CD4-positive, alpha-beta T cell treated with Interleukin-10 for 1 hour (primary cell): ENCODE results near the gene KCNQ1.

Experiments used
- DNase-seq: peaks from one replicate; pipeline ENCODE4 v3.0.0-alpha.2; 2020

Gene KCNQ1

DNA sequence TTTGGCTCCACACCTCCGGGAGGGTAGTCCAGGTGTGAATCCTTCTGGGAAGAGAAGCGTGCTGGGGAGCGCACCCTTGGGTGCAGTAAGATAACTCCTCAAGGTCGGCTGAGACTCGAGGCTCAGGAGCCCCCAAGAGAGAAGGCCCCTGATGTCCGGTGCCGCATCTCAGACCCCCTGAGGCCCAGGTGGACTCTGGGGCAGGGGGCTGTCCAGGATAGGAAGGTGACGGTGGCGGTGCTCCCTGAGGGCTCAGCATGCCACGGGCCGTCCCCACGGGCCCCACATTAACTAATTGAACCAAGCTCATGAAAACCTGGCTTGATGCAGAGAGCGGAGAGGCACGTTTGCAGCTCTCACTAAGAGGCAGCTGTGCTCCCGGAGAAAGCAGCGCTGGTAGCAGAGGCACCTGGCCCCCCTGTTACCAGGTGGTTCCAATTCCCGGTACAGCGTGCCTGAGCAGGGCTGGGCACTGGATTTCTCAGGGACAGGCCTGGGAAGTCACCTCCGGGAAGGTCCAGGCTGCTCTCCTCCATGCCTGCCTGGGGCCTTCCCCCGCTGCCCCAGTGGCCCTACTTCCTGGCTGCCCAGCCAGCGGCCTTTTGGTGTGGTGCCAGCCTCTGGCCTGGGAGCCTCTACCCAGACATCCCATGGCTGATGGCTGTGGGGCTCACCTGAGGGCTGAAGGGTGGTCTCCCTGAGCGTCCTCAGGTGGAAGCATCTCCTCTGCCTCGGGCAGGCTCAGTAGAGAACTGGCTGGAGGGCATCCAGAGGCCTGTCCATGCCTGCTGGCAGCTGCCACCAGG, 1.1 kb downstream of the KCNQ1 start:
- DNase-seq, result no peak

DNA sequence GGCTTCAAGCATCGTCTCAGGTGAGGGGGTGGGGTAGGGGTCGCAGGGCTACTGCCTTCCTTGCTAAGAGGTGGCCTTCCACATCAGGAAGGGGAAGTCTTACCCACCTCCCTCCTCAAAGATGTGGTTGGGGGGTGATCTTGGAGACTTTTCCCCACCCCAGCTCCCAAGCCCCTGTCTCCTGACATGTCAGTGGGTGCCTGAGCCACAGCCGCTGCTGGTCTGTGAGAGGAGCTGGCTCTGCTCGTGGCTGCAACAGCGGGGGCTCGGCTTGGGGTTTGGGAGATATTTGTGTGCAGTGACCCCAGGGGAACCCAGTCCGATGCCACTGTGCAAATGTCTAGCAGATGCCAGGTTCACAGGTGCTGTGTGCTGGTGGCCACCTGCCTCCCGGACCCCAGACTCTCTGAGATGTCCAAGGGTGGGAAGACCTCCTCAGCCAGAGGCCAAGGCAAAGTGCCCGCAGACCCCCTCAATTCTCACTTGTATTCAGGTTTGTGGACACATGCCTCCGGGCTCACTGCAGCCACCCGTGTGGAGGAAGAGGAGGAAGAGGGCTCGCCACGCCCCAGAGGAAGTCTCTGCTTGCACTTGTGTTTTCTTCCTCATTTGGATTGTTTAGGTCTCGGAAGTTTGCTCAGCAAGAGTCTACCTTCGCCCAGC, 1.9 kb downstream of the KCNQ1 start:
- DNase-seq, result peak; percentile 17

DNA sequence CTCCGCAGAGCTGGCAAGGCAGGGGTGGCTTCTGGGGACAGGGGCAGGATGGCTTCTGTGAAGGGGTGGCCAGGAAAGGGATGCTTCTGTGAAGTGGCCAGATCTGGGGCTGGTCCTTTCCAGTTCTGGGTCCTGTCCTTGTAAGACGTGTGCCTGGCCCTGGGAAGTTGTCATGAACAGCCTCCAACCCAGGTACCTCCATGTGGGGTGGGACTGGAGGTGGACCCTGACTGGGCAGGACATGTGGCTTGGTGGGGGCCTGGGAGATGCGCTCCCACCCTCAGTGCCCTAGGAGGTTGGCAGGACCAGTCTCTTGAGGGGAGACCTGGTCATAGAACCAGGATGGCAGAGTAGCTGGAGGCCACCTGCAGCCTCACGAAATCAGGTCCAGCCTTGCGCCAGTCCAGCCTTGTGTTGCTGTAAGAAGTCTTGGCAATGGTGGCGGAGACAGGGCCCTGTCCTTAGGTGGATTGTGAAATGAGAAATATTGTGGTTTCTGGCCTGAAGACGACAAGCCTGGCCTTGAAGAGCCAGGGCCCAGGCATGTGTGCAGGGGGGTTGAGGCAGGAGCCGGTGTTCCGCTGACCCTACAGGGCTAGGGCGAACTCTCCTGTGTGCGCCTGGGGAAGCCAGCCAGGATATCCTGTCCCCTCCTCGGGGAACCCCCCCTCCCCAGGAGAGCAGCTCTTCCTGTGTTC, 2.6 kb downstream of the KCNQ1 start:
- no peak for DNase-seq

DNA sequence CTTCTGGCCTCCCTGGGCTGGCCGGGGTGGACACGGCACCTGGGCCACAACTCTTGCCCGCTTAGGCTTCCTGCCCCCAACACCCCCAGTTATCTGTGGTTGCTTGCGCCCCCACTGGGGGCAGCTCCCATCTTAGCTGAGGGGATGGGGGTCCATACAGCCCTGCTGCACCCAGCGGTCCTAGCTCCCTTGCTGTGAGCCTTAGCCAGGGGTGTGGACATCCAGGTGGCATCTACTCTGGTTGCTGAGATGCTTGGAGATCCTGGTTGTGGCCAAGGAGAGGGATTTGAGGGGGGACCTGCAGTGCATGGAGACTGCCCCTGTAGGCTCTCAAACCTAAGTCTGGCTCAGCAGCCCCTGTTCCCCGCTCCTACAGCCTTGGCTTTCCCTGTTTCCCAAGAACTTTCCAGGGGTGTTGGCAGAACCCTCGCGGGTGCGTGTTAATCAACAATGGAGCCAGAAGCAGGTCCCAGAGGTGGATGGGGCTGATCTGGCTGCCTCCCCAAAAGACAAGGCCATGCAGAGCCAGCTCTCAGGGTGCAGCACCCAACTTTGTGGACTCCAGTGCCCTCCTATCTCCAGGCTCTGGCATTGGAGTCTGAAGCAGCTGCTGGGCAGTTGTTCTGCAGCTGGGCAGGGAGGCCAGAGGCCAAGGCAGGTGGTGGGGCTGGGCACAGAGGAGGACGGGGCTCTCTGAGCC, 3.3 kb downstream of the KCNQ1 start:
- no peak for DNase-seq

DNA sequence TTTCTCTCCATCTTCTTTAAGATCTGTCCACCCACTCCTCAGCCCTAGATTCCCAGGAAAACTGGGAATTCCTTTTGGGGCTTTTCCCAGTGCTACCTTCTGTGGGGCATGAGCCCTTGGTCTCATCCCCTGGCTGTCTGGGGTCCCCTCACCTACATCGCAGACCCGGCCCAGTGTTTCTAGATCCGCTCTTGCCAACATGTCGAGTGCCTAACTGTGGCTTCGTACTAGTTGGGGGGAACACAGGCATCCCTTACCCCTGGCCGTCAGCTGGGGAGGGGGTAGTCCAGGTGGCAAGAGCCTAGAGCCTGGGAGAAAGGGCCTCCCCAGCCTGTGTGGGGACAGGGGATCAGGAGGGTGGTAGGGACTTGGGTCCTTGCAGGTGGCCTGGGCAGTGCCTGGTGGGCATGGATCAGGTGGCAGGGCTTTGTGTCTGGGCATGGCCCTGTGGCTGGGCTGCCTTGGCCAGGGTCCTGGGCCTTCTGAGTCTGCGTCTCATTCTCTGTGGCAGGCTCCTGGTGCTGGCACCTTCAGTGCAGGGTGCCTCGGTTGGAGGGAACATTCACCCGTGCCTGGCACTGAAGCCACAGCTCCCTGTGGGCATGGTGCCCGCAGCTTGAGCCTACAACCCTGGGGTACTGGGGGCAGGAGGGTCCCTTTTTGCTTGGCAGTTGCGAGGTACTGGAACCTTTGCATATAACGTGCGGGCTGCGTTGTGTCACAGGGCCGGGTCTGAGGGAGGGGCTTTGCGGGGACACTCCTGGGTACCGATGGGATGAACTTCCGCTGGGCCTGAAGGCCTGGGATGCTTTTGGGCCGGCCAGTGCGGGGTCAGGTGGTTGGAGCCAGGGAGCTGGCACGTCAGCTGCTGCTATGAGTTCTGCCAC, 4.1 kb downstream of the KCNQ1 start:
- no peak for DNase-seq

DNA sequence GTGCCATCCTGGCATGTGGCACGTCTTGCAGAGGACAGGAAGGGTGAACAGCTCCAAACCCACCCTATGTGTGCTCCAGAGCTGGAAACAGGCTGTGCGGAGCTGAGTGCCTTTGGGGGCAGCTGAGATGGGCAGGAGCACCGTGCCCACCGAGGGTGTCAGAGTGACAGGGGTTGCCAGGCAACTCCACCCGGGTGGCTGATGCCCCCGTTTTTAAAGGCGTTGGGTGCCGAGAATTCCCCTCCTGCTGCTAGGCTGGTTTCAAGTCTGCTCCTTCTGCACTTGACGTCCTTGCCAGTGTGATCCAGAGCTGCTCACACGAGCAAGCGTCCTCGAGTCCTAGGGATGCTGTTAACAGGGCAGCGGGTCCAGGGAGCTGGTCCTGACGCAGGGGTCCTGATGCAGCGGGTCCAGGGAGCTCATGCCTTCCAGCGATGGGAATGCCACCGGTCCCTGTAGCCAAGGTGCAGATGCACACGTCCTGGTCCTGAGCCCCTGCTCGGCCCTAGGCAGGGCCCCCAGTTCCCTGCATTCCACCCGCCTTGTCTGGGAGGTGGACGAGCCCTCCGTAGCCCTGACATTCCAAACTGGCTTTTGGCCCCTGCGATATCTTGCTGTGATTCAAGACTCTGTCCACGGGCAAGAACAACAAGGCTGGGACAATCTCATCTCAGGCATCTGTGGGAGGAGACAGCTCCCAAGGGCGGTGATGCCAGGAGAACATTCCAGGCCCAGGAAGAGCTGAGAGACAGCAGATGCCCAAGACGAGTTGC, 4.9 kb downstream of the KCNQ1 start:
- no peak for DNase-seq

DNA sequence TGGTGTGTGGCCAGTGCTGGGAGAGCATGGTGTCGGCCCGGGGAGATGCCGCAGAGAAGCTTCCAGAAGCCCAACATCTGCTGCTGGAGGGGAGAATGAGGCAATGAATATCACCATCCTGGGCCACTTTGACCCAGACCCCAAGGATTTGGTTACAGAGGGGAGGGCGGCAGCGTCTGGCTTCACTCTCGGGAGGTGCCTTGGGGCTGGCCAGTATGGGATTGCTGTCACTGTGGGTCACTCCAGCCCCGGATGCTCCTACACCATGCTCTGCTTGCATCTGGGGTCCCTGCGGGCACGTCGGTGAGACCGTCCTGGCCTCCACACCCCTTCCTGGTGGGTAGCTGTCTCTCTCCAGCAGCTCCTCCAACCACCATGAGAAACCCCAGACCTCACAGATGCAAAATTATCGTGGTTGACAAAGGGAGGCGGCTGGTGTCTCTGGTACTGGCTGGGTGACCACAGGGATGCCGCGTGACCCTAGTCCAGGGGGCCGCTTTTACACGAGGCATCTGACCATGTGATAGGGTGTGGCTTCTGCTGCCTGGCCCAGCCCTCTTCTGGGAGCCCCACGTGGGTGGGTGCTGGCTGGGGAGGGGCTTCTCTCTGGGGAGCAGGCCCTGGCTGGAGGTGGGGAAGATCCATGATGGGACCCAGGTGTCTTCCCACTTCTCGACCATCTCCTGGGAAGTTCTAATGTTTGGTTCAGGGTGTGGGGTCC, 5.7 kb downstream of the KCNQ1 start:
- DNase-seq, result no peak

DNA sequence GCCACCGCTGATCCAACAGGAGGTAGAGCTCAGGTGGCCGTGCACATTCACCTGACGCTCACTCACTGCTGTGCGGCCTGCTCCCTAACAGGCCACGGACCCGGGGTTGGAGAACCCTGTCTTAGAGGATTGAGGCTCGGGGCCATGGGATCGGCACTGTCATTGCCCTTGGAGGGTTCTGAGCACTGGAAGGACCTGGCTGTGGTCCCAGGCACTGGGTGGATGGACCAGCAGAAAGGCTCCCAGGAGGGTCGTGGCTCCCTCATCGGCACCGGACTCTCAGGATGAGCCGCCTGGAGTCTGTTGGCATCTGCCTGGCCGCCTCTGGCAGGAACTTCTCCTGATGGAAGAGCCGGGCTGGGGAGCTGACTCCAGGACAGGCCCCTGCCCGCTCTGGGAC, 6.5 kb downstream of the KCNQ1 start:
- DNase-seq, result no peak

DNA sequence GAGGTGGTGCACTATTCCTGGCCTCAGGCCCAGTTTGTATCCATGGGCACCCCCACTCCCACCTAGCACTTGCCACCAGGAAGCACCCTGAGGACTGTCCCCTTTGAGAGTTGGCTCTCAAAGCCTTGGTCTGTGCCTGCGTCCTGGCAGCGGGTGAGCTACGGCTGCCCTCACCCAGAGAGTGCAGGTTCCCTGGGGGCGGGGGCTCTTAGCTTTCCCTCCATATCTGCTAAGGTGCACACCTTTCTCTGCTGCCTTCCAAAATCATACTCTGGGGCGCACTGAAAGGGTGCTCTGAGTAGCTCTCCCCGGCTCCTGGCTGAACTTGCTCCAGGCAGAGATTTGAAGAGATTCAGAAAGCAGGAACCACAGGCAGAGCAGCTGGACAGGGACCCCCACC, 7.1 kb downstream of the KCNQ1 start:
- DNase-seq, result no peak

DNA sequence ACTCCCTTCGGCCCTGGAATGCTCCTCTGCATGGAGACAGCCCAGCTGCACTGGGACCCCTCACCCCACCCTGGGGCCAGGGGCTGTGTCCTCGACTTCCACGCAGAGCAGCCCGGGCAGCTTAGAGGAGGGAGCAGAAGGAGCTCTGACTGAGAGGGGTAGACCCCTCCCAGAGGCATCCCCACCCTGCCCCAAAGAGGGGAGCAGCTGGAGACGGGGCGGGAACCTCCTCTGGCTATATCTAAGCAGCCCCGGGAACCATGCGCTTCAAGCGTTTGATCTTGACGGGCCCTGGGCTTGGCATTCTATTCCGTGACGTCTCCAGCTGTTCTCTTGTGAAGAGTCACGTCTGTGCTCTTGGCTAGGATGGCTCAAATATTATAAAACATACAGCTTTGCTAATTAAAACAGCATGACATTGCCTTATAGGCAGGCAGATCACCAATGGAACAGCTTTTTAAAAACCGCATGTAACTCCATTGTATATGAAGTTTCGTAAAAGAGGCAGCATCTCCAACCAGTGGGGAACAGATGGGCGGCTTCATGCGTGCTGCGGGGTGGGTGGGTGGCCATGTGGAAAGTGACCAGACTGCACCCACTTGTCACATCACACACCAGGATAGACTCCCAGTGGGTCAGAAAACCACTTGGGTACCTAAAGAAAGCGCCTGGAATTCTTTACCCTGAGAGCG, 7.7 kb downstream of the KCNQ1 start:
- no peak for DNase-seq

DNA sequence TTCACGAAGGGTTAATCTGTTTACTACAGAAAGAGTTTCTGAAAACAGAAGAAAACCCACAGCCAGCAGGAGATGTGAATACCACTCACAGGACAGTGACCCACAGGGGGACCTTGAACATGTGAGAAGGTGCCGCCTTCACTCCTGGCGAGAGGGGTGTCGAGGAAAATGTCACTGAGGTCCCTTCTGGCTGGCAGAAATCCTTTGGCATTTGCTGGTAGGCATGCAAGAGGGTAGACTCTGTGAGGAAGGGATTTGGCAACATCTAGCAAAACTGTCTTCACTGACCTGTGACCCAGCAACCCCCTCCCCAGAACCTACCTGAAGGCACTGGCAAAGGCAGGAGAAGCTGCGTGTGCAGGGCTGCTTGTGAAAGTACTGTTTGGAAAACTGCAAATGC, 8.6 kb downstream of the KCNQ1 start:
- DNase-seq, result no peak

DNA sequence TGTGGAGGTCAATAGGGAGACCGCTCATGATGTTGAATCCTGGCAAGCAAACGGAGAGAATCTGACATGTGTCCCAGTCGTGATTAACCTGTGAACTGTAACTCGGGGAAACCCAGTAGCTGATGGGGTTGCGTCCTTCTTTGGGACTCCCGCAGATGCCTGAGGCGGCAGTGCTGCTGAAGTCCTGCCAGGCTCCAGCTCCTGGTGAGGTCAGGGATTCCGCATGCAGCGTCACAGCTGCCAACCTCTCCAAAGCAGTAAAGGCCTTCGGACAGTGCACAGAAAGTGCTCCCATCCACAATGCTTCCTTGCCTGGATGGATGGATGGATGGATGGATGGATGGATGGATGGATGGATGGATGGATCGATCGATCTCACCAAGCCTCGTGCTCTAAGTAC, 13.5 kb downstream of the KCNQ1 start:
- no peak for DNase-seq

DNA sequence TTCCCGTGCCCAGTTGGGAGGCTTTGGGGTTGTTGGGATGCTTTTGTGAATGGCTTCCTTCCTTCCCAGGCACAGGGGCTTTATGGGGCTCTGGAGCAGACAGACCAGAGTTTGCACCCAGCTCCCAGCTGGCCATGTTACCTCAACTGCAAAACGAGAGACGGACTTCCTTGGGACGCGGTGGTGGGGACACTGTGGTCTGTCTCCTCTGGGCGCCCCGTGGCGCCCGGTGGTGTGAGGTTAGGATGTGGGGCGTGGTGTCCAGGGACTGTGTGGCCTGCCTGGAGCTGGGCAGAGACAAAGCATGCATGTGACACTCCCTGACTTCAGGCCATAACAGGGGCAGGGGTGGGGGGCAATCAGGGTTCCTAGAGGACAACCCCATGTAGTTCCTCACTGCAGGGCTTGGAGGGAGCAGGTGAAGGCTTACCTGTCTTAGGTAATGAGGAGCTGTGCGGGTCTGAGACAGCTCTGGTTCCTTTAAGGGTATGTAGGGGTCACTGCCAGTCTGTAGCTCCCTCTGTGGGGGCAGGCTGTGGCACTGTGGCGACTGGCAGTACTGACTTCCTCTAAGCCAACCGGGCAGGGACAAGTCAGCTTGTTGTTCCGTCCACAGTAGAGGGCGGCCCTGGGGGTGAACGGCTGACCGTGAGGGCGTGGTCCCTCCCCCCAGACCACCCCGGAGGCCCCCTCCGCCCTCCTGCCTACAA, 14.4 kb downstream of the KCNQ1 start:
- no peak for DNase-seq

DNA sequence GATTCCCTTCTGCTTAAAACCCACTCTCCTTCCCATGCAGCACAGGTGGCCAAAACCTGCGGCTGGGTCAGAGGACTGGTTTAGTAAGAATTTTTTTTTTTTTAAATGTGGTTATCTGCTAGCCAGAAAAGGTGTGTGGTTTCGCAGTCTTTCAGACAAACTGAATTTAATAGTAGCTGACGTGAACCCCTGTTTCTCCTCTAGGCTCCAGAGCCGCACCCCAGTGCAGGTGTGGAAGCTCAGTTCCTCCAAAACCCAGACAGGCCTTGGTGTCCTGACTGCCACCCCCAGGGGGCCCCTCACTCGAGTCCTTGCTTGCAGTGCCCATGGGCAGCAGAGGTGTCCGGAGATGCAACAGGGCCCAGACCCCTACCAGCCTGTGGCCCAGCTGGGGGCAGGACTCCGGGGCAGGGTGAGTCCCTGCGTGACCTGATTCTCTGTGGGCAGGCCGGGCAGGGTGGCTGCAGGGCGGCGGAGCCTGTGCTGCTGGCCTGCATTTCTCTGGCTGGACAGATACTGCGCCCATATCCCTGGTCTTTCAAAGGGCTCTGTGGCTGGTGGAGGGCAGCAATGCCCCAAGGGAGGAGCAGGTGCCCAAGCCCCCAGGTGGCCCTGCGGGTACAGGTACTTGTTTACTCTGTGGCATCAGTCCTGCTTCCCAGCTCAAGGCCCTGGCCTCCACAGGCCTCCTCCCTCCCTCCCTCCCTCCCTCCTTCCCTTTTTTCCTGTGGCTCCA, 15.2 kb downstream of the KCNQ1 start:
- DNase-seq, result no peak

DNA sequence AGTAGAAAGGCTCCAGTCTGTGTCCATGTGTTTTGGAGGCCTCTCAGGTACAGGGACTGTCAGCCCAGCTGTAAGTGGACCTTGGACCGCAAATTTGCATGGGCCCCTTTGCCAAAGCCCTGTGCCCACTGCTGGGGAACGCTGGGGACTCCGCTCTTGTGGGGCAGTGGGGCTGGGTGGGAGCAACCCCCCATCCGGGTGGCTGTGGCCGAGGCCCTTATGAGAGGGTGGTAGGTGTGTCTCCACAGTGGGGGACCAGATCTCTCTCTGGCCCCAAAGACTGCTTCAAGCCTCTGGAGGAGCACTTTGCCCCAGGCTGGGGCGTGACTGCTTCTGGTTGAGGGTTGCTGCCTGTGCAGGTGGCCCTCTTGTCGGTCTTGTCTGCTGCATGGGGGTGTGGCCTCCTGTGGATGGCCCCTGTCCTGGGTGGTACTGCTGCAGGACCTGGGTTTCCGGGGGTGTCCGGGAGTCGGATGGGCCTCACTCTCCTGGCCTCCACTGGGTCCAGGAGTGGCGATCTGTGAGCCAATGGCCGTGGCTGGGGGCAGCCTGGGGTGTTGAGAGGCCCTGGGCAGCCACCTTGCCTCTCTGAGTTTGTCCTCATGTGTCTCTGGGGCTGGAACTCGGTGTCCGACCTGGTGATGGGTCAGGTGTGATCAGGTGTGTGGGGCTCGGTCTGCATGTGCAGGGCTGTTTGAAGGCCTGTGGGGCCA, 15.9 kb downstream of the KCNQ1 start:
- DNase-seq, result no peak

DNA sequence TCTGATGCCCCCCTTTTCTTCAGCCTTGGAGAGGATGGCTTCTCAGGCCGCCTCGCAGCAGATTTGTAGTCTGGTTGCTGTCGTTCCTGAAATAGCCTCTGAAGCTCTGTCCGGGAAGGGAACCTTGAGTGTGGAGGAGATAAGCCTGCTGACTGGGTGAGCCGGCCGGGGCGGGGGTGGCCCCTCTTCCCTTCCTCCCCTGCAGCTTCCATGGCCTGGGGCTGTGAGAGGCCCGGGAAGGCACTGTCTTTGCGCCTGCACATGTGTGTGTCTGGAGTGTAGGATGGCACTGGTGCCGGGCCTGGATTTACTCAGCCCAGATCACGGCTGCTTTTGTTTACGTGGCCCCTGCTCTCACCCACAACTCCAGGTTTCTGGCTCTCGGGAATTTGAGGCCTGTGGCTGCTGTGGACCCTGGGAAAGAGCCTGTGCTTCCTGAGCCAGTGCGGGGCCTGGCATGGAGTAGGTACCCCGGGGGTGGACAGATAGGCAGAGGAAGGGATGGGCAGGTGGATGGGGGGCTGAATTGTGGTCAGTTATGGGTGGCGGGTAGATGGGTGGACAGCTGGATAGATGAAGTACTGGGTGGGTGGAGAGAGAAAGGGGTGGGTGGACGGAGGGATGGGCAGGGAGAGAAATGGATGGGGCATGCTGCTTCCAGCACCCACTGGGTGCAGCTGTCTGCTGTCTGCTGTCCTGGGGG, 16.6 kb downstream of the KCNQ1 start:
- DNase-seq, result no peak

DNA sequence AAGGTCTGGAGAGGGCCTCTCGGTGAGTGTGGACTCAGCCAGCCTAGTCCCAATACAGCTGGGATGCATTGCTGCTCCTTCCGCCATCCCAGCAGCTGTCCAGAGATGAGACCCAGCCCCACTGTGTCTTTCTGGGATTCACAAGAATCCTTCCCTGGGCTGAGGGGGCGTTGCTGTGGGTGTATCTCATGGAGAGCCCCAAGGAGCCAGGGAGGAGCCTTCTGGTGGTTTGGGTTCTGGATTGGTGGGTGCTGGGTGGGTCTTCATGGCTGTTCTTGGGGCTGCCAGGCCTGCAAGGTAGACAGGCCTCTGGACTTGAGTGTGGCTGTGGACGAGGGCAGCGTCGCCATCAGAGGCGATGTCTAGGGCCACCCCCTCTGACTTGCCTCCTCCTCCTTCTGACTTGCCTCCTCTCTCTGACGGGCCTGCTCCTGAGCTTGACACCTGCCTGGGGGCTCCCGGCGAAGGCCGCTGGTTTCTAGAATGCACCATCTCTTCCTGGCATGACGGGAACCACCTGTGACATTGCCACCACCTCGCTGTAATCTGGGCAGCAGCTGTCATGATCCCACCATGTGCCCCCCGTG, 17.2 kb downstream of the KCNQ1 start:
- DNase-seq, result no peak
